H4 (cell line): Measurements from ENCODE around the gene TMEM40. TPM values are rescaled to one million over a fixed set of nuclear protein-coding genes. Genes with fewer than 3 reads are reported as not detected.
"Not testable (repeated sequence)": the region's sequence is repeated elsewhere in the genome, so short reads cannot be mapped to it uniquely, and the experiment has no call there.

Experiments
- DNase-seq: peaks from one replicate; pipeline ENCODE4 v3.0.0-alpha.2; 2015; ENCODE audit warnings: low spot score
- total RNA-seq: library from RNA; depleted of rRNA; stranded (reverse); fragments of >200 nt; shearing (Covaris generic); gene quantifications from 2 replicates; pipeline ENCODE4 v1.2.3, GENCODE V29; 2014

Gene TMEM40
- total RNA-seq, 1 experiment from 2014 or later: 0.10 TPM

GRCh38 chr3:12751571-12751970 is 7.5 kb downstream of the TMEM40 start:
- DNase-seq: no peak

GRCh38 chr3:12750658-12751071 is 8.4 kb downstream of the TMEM40 start:
- peak; percentile 89 for DNase-seq

- peak; percentile 93 for DNase-seq
These were observed 8.8 kb downstream of the TMEM40 start for GRCh38 chr3:12750223-12750622.

- DNase-seq: no peak
These were observed 10.6 kb downstream of the TMEM40 start for GRCh38 chr3:12748477-12748876.

- no peak for DNase-seq
These were observed 12.6 kb downstream of the TMEM40 start for GRCh38 chr3:12746419-12746818.

GRCh38 chr3:12744326-12744725 is 14.7 kb downstream of the TMEM40 start:
- no peak for DNase-seq

GRCh38 chr3:12743583-12743982 is 15.5 kb downstream of the TMEM40 start:
- DNase-seq: no peak

GRCh38 chr3:12742330-12743107 is 16.5 kb downstream of the TMEM40 start:
- no peak for DNase-seq

- DNase-seq: no peak
These were observed 17.9 kb downstream of the TMEM40 start for GRCh38 chr3:12741209-12741608.

GRCh38 chr3:12737833-12738232 is 21.2 kb downstream of the TMEM40 start:
- DNase-seq: no peak

- DNase-seq: no peak
These were observed 21.7 kb downstream of the TMEM40 start for GRCh38 chr3:12737319-12737718.

- DNase-seq: no peak
These were observed 24.1 kb downstream of the TMEM40 start for GRCh38 chr3:12734960-12735359.

GRCh38 chr3:12733566-12733965 is 25.5 kb downstream of the TMEM40 start:
- DNase-seq: no peak

GRCh38 chr3:12730506-12731242 is 28.4 kb downstream of the TMEM40 start:
- DNase-seq: peak; percentile 34

- no peak for DNase-seq
These were observed 29.9 kb downstream of the TMEM40 start for GRCh38 chr3:12729051-12729651.

GRCh38 chr3:12727937-12728336 is 31.1 kb downstream of the TMEM40 start:
- DNase-seq: no peak

- DNase-seq: no peak
These were observed 31.6 kb downstream of the TMEM40 start for GRCh38 chr3:12727481-12727880.

GRCh38 chr3:12725436-12725835 is 33.6 kb downstream of the TMEM40 start:
- DNase-seq: no peak

GRCh38 chr3:12724794-12725193 is 34.3 kb downstream of the TMEM40 start:
- DNase-seq: no peak

GRCh38 chr3:12723362-12723761 is 35.7 kb downstream of the TMEM40 start:
- not testable (repeated sequence) for DNase-seq

- DNase-seq: no peak
These were observed 36.8 kb downstream of the TMEM40 start for GRCh38 chr3:12722226-12722625.

- peak; percentile 71 for DNase-seq
These were observed 38.8 kb downstream of the TMEM40 start for GRCh38 chr3:12719984-12720898.
